ENCODE results near the gene KIF23.

DNA sequence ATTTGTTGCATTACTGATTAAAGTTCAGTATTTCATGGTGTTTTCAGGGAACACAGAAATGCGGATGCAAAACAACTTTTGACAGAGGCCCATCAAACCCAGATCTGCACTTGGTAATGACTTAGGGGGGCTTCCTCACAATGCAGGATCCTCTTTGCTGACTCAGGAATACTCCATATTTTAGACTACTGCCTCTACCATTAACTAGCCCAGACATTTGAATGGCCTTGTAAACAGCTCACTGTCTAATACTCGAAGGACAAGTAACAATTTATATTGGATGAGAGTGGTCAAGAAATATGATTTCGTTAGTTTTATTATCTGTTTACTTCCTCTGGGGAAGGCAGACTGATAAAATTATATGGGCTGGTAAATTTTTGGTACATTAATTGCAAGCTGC is 9.0 kb upstream of the KIF23 start:
- TF ChIP-seq, protein P1, sequence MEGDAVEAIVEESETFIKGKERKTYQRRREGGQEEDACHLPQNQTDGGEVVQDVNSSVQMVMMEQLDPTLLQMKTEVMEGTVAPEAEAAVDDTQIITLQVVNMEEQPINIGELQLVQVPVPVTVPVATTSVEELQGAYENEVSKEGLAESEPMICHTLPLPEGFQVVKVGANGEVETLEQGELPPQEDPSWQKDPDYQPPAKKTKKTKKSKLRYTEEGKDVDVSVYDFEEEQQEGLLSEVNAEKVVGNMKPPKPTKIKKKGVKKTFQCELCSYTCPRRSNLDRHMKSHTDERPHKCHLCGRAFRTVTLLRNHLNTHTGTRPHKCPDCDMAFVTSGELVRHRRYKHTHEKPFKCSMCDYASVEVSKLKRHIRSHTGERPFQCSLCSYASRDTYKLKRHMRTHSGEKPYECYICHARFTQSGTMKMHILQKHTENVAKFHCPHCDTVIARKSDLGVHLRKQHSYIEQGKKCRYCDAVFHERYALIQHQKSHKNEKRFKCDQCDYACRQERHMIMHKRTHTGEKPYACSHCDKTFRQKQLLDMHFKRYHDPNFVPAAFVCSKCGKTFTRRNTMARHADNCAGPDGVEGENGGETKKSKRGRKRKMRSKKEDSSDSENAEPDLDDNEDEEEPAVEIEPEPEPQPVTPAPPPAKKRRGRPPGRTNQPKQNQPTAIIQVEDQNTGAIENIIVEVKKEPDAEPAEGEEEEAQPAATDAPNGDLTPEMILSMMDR (conservative IDR thresholded peaks at IDR 0.05; ENCODE audit: low read depth, low read length): no peak
- TF ChIP-seq, protein P2, sequence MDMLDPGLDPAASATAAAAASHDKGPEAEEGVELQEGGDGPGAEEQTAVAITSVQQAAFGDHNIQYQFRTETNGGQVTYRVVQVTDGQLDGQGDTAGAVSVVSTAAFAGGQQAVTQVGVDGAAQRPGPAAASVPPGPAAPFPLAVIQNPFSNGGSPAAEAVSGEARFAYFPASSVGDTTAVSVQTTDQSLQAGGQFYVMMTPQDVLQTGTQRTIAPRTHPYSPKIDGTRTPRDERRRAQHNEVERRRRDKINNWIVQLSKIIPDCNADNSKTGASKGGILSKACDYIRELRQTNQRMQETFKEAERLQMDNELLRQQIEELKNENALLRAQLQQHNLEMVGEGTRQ (IDR thresholded peaks at IDR 0.05; ENCODE audit: low read depth, low read length): no peak
- TF ChIP-seq MAFK (IDR thresholded peaks at IDR 0.05; ENCODE audit: low read depth, low read length) (peak; percentile 61), BHLHE40 (IDR thresholded peaks at IDR 0.05; ENCODE audit: low read depth, low read length) (no peak), POLR2A (IDR thresholded peaks at IDR 0.05; ENCODE audit: low read depth, low read length) (no peak), MAZ (IDR thresholded peaks at IDR 0.05; ENCODE audit: borderline replicate concordance, low read depth, low read length) (no peak)
- TF ChIP-seq, protein P3, sequence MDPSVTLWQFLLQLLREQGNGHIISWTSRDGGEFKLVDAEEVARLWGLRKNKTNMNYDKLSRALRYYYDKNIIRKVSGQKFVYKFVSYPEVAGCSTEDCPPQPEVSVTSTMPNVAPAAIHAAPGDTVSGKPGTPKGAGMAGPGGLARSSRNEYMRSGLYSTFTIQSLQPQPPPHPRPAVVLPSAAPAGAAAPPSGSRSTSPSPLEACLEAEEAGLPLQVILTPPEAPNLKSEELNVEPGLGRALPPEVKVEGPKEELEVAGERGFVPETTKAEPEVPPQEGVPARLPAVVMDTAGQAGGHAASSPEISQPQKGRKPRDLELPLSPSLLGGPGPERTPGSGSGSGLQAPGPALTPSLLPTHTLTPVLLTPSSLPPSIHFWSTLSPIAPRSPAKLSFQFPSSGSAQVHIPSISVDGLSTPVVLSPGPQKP (IDR thresholded peaks at IDR 0.05; ENCODE audit: borderline replicate concordance, low read depth, low read length): no peak

All from IMR-90 (cell line).